HepG2 (cell line): ENCODE results near the gene OPA3. TPM values are rescaled to one million over a fixed set of nuclear protein-coding genes. Genes with fewer than 3 reads are reported as not detected.
A peak's percentile ranks its signal among the peaks of the same experiment; 100 is the strongest.

Experiments used
- HOXD1 ChIP-seq: sonication (generic); formaldehyde crosslinking; IDR thresholded peaks from 2 replicates; pipeline ENCODE4 v1.5.0; 2020; ENCODE audit warnings: missing genetic modification reagents
- LRRFIP1 ChIP-seq: sonication (generic); formaldehyde crosslinking; conservative IDR thresholded peaks from 2 replicates; pipeline ENCODE4 v1.4.0; 2020; ENCODE audit warnings: missing genetic modification reagents
- MTA3 ChIP-seq: sonication (generic); formaldehyde crosslinking; IDR thresholded peaks from 2 replicates; pipeline ENCODE4 v1.4.0; 2020; ENCODE audit warnings: missing genetic modification reagents
- PAXIP1 ChIP-seq: sonication (generic); formaldehyde crosslinking; conservative IDR thresholded peaks from 2 replicates; pipeline ENCODE4 v1.4.0; 2020; ENCODE audit warnings: mild to moderate bottlenecking, missing genetic modification reagents, moderate library complexity
- POGK ChIP-seq: sonication (generic); formaldehyde crosslinking; conservative IDR thresholded peaks from 2 replicates; pipeline ENCODE4 v1.8.0; 2022; ENCODE audit warnings: mild to moderate bottlenecking, moderate library complexity, missing genetic modification reagents
- POLR2G ChIP-seq: fragments of 200-400 bp; formaldehyde crosslinking; IDR thresholded peaks from 2 replicates; pipeline ENCODE4 v1.6.1; 2018; ENCODE audit warnings: mild to moderate bottlenecking, low read depth, low read length, moderate library complexity
- SRSF1 ChIP-seq: fragments of 200-400 bp; formaldehyde crosslinking; optimal IDR thresholded peaks from 2 replicates; pipeline ENCODE3; 2017; ENCODE audit warnings: mild to moderate bottlenecking, low read depth, low read length, moderate library complexity
- THRA ChIP-seq: sonication (generic); formaldehyde crosslinking; IDR thresholded peaks from 2 replicates; pipeline ENCODE4 v1.4.0; 2020; ENCODE audit warnings: missing genetic modification reagents, borderline replicate concordance
- YEATS2 ChIP-seq: sonication (generic); formaldehyde crosslinking; IDR thresholded peaks from 2 replicates; pipeline ENCODE4 v1.4.0; 2020; ENCODE audit warnings: missing genetic modification reagents, borderline replicate concordance
- ZFP62 ChIP-seq: sonication (generic); formaldehyde crosslinking; IDR thresholded peaks from 2 replicates; pipeline ENCODE4 v1.4.0; 2020; ENCODE audit warnings: missing genetic modification reagents
- ZNF160 ChIP-seq: sonication (generic); formaldehyde crosslinking; IDR thresholded peaks from 2 replicates; pipeline ENCODE4 v1.8.0; 2022; ENCODE audit warnings: mild to moderate bottlenecking, inconsistent platforms, missing genetic modification reagents
- ZNF253 ChIP-seq: sonication (generic); formaldehyde crosslinking; IDR thresholded peaks from 2 replicates; pipeline ENCODE4 v1.8.0; 2022; ENCODE audit warnings: mild to moderate bottlenecking, missing genetic modification reagents, borderline replicate concordance
- ZNF549 ChIP-seq: sonication (generic); formaldehyde crosslinking; IDR thresholded peaks from 2 replicates; pipeline ENCODE4 v1.5.0; 2020; ENCODE audit warnings: missing genetic modification reagents
- ZNF670 ChIP-seq: sonication (generic); formaldehyde crosslinking; IDR thresholded peaks from 2 replicates; pipeline ENCODE4 v1.8.0; 2022; ENCODE audit warnings: mild to moderate bottlenecking, missing genetic modification reagents, borderline replicate concordance
- ZNF746 ChIP-seq: sonication (generic); formaldehyde crosslinking; IDR thresholded peaks from 2 replicates; pipeline ENCODE4 v1.8.0; 2022; ENCODE audit warnings: mild to moderate bottlenecking, missing genetic modification reagents
- ZNF790 ChIP-seq: sonication (generic); formaldehyde crosslinking; IDR thresholded peaks from 2 replicates; pipeline ENCODE4 v1.8.0; 2022; ENCODE audit warnings: missing genetic modification reagents, mild to moderate bottlenecking, borderline replicate concordance
- polyA plus RNA-seq, 8 experiments: library from polyadenylated mRNA; depleted of rRNA in 3 of 8; stranded (reverse) in 7 of 8; unstranded in 1 of 8; fragments of >200 nt; fragmentation: Illumina TruSeq in 4 of 8; extraction: Trizol in 4 of 8; gene quantifications; 2 replicates each; pipeline versions ENCODE4 v1.2.1 to v1.2.3, GENCODE V29; 2011 to 2016; ENCODE audit warnings: low read depth in 4 of 8, missing spikeins in 1 of 8, mixed read lengths in 1 of 8; ENCODE audit not compliant: insufficient read depth in 1 of 8
- total RNA-seq, 5 experiments: library from RNA; depleted of rRNA; stranded (reverse); fragments of >200 nt; fragmentation: Illumina TruSeq; extraction: Trizol; gene quantifications; 2 replicates each; pipeline ENCODE4 v1.2.3, GENCODE V29; 2016; ENCODE audit warnings: low read depth in 1 of 5
- TF ChIP-seq, protein P1 (sequence below): IDR thresholded peaks from 2 replicates; pipeline ENCODE4 v1.6.1; 2016; ENCODE audit warnings: mild to moderate bottlenecking, missing biosample characterization, missing genetic modification reagents
- TF ChIP-seq, protein P2 (sequence below): sonication (generic); formaldehyde crosslinking; IDR thresholded peaks from 2 replicates; pipeline ENCODE4 v1.4.0; 2020; ENCODE audit warnings: mild to moderate bottlenecking, low read depth, missing genetic modification reagents

The OPA3 gene
- total and polyA plus RNA-seq, 2 of the 13 experiments (the other 11 are each of a cell fraction or from before 2014, with no cell fraction given) = 8.3 to 17.7 TPM

DNA sequence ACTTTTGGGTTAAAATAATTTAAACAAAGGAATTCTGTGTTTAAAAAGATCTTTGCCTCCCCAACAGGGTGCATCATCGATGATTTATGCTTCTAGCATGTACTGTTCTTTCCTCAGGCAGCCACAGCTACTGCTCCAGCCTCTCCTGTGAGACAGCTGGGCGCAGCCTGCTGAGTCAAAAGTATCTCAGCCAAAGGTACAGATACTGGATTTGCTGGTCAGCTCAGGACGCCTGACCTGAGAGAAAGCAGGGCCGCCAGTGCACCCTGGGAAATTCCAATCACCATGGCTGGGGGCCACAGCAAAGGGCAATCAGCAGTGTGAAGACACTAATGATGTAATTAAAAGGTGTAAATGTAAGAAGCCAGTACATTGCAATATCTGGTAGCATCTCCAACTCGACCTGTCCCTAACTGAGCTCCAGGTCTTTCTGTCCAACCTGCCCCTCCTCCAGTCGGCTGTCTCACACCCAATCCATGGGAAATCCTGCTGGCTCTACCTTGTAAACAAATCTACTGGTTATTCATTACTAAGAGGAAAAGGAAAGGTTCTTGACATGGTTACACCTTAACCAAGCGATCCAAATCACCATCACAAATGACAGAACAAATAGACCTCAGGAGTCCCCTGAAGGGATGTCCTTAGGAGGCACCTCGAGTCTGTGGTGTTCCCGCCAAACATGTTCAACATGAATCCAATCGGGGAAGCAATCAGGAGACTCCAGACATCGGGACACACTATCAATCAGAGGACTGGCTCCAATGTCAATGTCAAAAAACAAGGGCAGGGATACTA, 7.3 kb downstream of the OPA3 start (continued):
- TF ChIP-seq ZNF253 (CRISPR knock-in tag) (no peak), POLR2G (no peak), POGK (no peak), MTA3 (CRISPR knock-in tag) (no peak), PAXIP1 (CRISPR knock-in tag) (peak; percentile 74), ZNF790 (no peak), SRSF1 (no peak), ZNF670 (CRISPR knock-in tag) (no peak), ZFP62 (CRISPR knock-in tag) (no peak), THRA (CRISPR knock-in tag) (peak; percentile 64; the same call in 1 of the 2 replicates), YEATS2 (CRISPR knock-in tag) (no peak; the same call in 1 of the 2 replicates), ZNF549 (CRISPR knock-in tag) (no peak), ZNF746 (CRISPR knock-in tag) (no peak), ZNF160 (CRISPR knock-in tag) (no peak), HOXD1 (CRISPR knock-in tag) (no peak), LRRFIP1 (CRISPR knock-in tag) (no peak)
- TF ChIP-seq, protein P1, sequence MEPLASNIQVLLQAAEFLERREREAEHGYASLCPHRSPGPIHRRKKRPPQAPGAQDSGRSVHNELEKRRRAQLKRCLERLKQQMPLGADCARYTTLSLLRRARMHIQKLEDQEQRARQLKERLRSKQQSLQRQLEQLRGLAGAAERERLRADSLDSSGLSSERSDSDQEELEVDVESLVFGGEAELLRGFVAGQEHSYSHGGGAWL (CRISPR knock-in tag) = 0 out of 2 replicates have a peak, but pooled peaks have one; percentile 43
- TF ChIP-seq, protein P2, sequence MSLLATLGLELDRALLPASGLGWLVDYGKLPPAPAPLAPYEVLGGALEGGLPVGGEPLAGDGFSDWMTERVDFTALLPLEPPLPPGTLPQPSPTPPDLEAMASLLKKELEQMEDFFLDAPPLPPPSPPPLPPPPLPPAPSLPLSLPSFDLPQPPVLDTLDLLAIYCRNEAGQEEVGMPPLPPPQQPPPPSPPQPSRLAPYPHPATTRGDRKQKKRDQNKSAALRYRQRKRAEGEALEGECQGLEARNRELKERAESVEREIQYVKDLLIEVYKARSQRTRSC = no peak
